Stimulated activated effector memory CD8-positive, alpha-beta T cell treated with anti-CD3 and anti-CD28 coated beads, Interleukin-12 subunit alpha, Interleukin-12 subunit beta, amount 100 ng/mL, for 72 hours (primary cell): Measurements from ENCODE around the gene STARD8.
"Not testable (repeated sequence)": the region's sequence is repeated elsewhere in the genome, so short reads cannot be mapped to it uniquely, and the experiment has no call there.

Source experiments
- ATAC-seq: fragments of 150-1000 bp; cut with Tn5 transposase; 2 replicates; pipeline ENCODE4 v1.10.0; 2021
- DNase-seq, 2 donors: peaks; one replicate each; pipeline ENCODE4 v3.0.0; 2021 to 2022; ENCODE audit warnings: low spot score in 2 of 2
- H3K27ac Mint-ChIP-seq: one replicate; pipeline ENCODE4 v1.8.0; 2022; ENCODE audit warnings: mild to moderate bottlenecking, mixed read lengths
- H3K36me3 Mint-ChIP-seq: one replicate; pipeline ENCODE4 v1.8.0; 2022; ENCODE audit warnings: mild to moderate bottlenecking, mixed read lengths
- H3K4me1 Mint-ChIP-seq: one replicate; pipeline ENCODE4 v1.8.0; 2022; ENCODE audit warnings: mixed read lengths
- H3K4me3 Mint-ChIP-seq: one replicate; pipeline ENCODE4 v1.8.0; 2022; ENCODE audit warnings: mild to moderate bottlenecking, mixed read lengths
- H3K9me3 Mint-ChIP-seq: one replicate; pipeline ENCODE4 v1.8.0; 2022; ENCODE audit warnings: mixed read lengths

The STARD8 gene

GRCh38 chrX:68676335-68676734, 28.9 kb downstream of the STARD8 start:
- no peaks in the 10 kb centered on the region for H3K9me3 Mint-ChIP-seq
- H3K4me3 Mint-ChIP-seq = no peak overlapping the region
- DNase-seq (no peak), ATAC-seq (no peak)
- no peaks in the 10 kb centered on the region for H3K36me3 Mint-ChIP-seq
- no peak overlapping the region for H3K27ac Mint-ChIP-seq
- no peaks in the 10 kb centered on the region for H3K4me1 Mint-ChIP-seq

GRCh38 chrX:68677998-68678397, 30.5 kb downstream of the STARD8 start:
- Mint-ChIP-seq H3K9me3 (no peaks in the 10 kb centered on the region), H3K4me3 (no peak overlapping the region), H3K27ac (no peak overlapping the region), H3K4me1 (no peaks in the 10 kb centered on the region), H3K36me3 (no peaks in the 10 kb centered on the region)
- DNase-seq (no peak), ATAC-seq (no peak)

GRCh38 chrX:68681443-68681941, 34.0 kb downstream of the STARD8 start:
- H3K9me3 Mint-ChIP-seq = no peaks in the 10 kb centered on the region
- no peak for DNase-seq
- no peaks in the 10 kb centered on the region for H3K36me3 Mint-ChIP-seq
- no peak for ATAC-seq
- H3K27ac Mint-ChIP-seq = no peak overlapping the region
- H3K4me1 Mint-ChIP-seq = peaks cover 8% of the 10 kb centered on the region
- H3K4me3 Mint-ChIP-seq = no peak overlapping the region

GRCh38 chrX:68682790-68683189, 35.3 kb downstream of the STARD8 start:
- Mint-ChIP-seq H3K4me3 (no peak overlapping the region), H3K27ac (no peak overlapping the region), H3K4me1 (peaks cover 14% of the 10 kb centered on the region), H3K9me3 (no peaks in the 10 kb centered on the region), H3K36me3 (no peaks in the 10 kb centered on the region)
- ATAC-seq (no peak), DNase-seq (no peak)

- H3K4me1 Mint-ChIP-seq = peaks cover 14% of the 10 kb centered on the region
- H3K36me3 Mint-ChIP-seq = no peaks in the 10 kb centered on the region
- no peak overlapping the region for H3K27ac Mint-ChIP-seq
- H3K9me3 Mint-ChIP-seq = no peaks in the 10 kb centered on the region
- no peak overlapping the region for H3K4me3 Mint-ChIP-seq
- no peak for DNase-seq
- no peak for ATAC-seq
These were observed 36.1 kb downstream of the STARD8 start for GRCh38 chrX:68683580-68683979.

GRCh38 chrX:68684291-68684918, 36.9 kb downstream of the STARD8 start:
- H3K27ac Mint-ChIP-seq = no peak overlapping the region
- ATAC-seq (no peak), DNase-seq (no peak)
- H3K36me3 Mint-ChIP-seq = no peaks in the 10 kb centered on the region
- H3K4me1 Mint-ChIP-seq = peaks cover 14% of the 10 kb centered on the region
- H3K9me3 Mint-ChIP-seq = no peaks in the 10 kb centered on the region
- H3K4me3 Mint-ChIP-seq = no peak overlapping the region

- H3K9me3 Mint-ChIP-seq = no peaks in the 10 kb centered on the region
- H3K4me1 Mint-ChIP-seq = peaks cover 14% of the 10 kb centered on the region
- no peak overlapping the region for H3K4me3 Mint-ChIP-seq
- ATAC-seq (no peak), DNase-seq (no peak)
- H3K27ac Mint-ChIP-seq = no peak overlapping the region
- no peaks in the 10 kb centered on the region for H3K36me3 Mint-ChIP-seq
These were observed 37.4 kb downstream of the STARD8 start for GRCh38 chrX:68684919-68685304.

- Mint-ChIP-seq H3K36me3 (no peaks in the 10 kb centered on the region), H3K4me1 (peaks cover 14% of the 10 kb centered on the region), H3K27ac (no peak overlapping the region), H3K4me3 (peak overlapping the region; percentile 61), H3K9me3 (no peaks in the 10 kb centered on the region)
- DNase-seq (no peak), ATAC-seq (no peak)
These were observed 38.2 kb downstream of the STARD8 start for GRCh38 chrX:68685685-68686084.

- Mint-ChIP-seq H3K36me3 (no peaks in the 10 kb centered on the region), H3K4me1 (peaks cover 14% of the 10 kb centered on the region), H3K9me3 (no peaks in the 10 kb centered on the region), H3K27ac (no peak overlapping the region), H3K4me3 (peak overlapping the region; percentile 61)
- DNase-seq (no peak), ATAC-seq (peak; percentile 51)
These were observed 38.9 kb downstream of the STARD8 start for GRCh38 chrX:68686097-68686977.

- H3K4me1 Mint-ChIP-seq = peaks cover 14% of the 10 kb centered on the region
- ATAC-seq, H3K27ac Mint-ChIP-seq, H3K36me3 Mint-ChIP-seq, H3K4me3 Mint-ChIP-seq, DNase-seq, H3K9me3 Mint-ChIP-seq: not testable (repeated sequence)
These were observed 41.5 kb downstream of the STARD8 start for GRCh38 chrX:68688931-68689330.

GRCh38 chrX:68690936-68691501, 43.6 kb downstream of the STARD8 start:
- Mint-ChIP-seq H3K9me3 (no peaks in the 10 kb centered on the region), H3K27ac (no peak overlapping the region), H3K4me3 (no peak overlapping the region), H3K4me1 (peaks cover 9% of the 10 kb centered on the region), H3K36me3 (no peaks in the 10 kb centered on the region)
- no peak for ATAC-seq
- DNase-seq = no peak

- Mint-ChIP-seq H3K4me3 (no peak overlapping the region), H3K9me3 (no peaks in the 10 kb centered on the region), H3K27ac (no peak overlapping the region), H3K36me3 (no peaks in the 10 kb centered on the region), H3K4me1 (peaks cover 2% of the 10 kb centered on the region)
- DNase-seq (no peak), ATAC-seq (no peak)
These were observed 44.5 kb downstream of the STARD8 start for GRCh38 chrX:68691921-68692320.

GRCh38 chrX:68692651-68693050, 45.2 kb downstream of the STARD8 start:
- H3K36me3 Mint-ChIP-seq = no peaks in the 10 kb centered on the region
- ATAC-seq = no peak
- DNase-seq = no peak
- H3K4me3 Mint-ChIP-seq = no peak overlapping the region
- no peaks in the 10 kb centered on the region for H3K9me3 Mint-ChIP-seq
- no peaks in the 10 kb centered on the region for H3K4me1 Mint-ChIP-seq
- no peak overlapping the region for H3K27ac Mint-ChIP-seq

GRCh38 chrX:68693481-68694434, 46.3 kb downstream of the STARD8 start:
- DNase-seq = peak in 1 of 2 donors; percentile 44
- ATAC-seq = peak; percentile 20
- no peaks in the 10 kb centered on the region for H3K4me1 Mint-ChIP-seq
- H3K4me3 Mint-ChIP-seq = peak overlapping the region; percentile 44
- H3K27ac Mint-ChIP-seq = no peak overlapping the region
- no peaks in the 10 kb centered on the region for H3K36me3 Mint-ChIP-seq
- H3K9me3 Mint-ChIP-seq = no peaks in the 10 kb centered on the region
